AG09319 (cell line): Measurements from ENCODE around the gene KHSRP.

Experiments
- DNase-seq: peaks from one replicate; pipeline ENCODE4 v3.0.0-alpha.2; 2010; ENCODE audit warnings: low read depth; ENCODE audit errors: extremely low read depth
- TF ChIP-seq, protein P1 (sequence below): IDR thresholded peaks from 2 replicates; pipeline ENCODE4 v1.5.1; 2011; ENCODE audit warnings: low read depth, mild to moderate bottlenecking, inconsistent platforms, low read length, moderate library complexity

Gene KHSRP, protein sequence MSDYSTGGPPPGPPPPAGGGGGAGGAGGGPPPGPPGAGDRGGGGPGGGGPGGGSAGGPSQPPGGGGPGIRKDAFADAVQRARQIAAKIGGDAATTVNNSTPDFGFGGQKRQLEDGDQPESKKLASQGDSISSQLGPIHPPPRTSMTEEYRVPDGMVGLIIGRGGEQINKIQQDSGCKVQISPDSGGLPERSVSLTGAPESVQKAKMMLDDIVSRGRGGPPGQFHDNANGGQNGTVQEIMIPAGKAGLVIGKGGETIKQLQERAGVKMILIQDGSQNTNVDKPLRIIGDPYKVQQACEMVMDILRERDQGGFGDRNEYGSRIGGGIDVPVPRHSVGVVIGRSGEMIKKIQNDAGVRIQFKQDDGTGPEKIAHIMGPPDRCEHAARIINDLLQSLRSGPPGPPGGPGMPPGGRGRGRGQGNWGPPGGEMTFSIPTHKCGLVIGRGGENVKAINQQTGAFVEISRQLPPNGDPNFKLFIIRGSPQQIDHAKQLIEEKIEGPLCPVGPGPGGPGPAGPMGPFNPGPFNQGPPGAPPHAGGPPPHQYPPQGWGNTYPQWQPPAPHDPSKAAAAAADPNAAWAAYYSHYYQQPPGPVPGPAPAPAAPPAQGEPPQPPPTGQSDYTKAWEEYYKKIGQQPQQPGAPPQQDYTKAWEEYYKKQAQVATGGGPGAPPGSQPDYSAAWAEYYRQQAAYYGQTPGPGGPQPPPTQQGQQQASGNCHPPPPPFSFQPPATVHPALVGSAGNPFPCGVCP

DNA sequence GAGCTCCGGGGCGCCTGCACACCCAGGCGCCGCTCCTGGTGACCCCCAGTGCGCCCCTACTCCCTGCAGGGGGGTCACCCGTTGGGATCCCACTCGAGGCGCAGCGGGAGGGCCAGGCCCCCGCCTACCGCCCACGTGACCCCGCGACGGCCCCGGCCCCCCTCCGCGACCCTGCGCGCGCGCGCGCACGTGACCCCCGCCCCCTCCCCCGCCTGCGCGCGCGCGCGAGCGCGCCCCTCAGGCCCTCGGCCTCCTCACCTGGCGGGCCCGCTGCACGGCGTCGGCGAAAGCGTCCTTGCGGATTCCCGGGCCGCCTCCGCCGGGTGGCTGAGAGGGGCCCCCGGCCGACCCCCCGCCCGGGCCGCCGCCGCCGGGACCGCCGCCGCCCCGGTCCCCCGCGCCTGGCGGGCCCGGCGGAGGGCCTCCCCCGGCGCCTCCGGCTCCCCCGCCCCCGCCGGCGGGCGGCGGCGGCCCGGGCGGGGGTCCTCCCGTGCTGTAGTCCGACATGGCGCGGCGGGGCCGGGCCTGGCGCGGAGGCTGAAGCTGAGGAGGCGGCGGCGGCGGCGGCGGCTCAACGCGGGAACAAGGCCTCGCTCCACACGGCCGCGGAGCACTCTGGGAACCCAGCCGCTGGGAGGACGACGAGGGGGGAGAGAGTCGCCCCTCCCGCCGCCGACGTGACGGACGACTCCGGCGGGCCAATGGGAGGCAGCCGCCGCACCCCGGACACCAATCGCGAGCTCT is at the start of gene KHSRP:
Gene KHSRP (minus strand): TSS at position 617 of the 744 bp plus-strand sequence. CDS start 110 bp downstream, at position 507.
- DNase-seq, result no peak
- TF ChIP-seq, protein P1, sequence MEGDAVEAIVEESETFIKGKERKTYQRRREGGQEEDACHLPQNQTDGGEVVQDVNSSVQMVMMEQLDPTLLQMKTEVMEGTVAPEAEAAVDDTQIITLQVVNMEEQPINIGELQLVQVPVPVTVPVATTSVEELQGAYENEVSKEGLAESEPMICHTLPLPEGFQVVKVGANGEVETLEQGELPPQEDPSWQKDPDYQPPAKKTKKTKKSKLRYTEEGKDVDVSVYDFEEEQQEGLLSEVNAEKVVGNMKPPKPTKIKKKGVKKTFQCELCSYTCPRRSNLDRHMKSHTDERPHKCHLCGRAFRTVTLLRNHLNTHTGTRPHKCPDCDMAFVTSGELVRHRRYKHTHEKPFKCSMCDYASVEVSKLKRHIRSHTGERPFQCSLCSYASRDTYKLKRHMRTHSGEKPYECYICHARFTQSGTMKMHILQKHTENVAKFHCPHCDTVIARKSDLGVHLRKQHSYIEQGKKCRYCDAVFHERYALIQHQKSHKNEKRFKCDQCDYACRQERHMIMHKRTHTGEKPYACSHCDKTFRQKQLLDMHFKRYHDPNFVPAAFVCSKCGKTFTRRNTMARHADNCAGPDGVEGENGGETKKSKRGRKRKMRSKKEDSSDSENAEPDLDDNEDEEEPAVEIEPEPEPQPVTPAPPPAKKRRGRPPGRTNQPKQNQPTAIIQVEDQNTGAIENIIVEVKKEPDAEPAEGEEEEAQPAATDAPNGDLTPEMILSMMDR, result no peak

DNA sequence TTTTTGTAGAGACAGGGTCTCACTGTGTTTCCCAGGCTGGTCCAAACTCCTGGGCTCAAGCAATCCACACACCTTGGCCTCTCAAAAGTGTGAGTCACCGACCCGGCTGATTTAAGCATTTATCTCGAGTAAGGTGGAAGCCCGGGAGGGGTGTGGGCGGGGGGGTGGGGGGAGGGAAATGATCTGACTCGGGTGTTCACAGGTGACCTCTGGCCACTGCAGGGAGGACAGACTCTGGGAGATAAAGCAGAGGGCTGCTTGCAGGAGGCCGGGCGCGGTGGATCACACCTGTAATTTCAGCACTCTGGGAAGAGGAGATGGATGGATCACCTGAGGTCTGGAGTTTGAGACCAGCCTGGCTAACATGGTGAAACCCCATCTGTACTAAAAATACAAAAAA is 49.0 kb upstream of the KHSRP start:
- DNase-seq, result no peak
- TF ChIP-seq, protein P1, result no peak

DNA sequence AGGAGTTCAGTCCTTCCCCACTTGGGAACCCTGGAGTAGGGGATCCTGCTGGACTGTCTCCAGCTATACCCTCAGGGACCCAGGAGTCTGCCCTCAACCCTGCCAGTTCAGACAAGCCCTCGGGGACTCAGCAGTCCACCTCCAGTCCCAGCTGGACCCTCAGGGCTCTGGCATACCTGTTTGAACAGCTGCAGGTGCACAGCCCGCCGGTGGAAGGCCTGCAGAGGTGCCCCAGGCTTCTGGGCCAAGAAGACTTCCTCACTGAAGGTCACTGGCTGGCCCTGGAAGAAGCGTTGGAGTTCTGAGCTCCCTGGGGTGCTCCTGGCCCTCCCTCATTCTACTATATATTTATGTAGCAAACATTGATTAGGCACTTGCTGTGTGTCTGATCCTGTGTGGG is 48.1 kb upstream of the KHSRP start:
- no peak for DNase-seq
- TF ChIP-seq, protein P1, result no peak

DNA sequence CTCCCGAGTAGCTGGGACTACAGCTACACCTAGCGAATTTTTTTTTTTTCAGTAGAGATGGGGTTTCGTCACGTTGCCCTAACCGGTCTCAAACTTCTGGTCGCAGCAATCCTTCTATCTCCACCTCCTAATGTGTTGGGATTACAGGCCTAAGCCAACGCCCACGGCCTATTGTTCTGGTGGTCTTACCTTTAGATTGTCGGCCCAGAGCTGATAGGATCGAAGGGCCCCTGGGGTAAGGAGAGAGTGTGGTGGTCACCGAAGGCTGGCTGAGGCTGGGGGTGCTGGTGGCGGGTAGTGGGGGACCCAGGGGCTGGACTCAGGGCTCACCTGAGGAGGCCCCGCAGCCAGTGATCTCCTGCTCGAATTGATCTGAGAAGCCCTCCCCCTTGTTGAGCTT is 46.5 kb upstream of the KHSRP start:
- DNase-seq, result no peak
- TF ChIP-seq, protein P1, result no peak

DNA sequence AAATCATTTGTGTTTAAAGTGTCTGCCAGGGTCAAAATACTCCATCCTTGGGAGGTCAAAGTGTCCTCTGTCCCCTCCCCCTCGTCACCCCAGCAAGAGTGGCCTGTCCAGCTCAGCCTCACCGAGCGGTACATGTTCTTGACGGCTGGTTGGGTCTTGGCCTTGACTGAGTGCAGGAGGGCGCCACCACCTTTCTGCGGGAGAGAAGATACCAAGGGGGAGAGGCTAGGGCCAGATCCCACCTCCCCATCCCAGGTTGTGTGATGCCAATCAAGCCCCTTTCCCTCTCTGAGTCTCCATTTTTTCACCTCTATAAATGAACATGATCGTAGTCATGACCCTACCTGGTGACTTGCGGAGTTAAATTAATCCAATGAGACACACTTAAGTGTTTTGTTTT is 45.6 kb upstream of the KHSRP start:
- TF ChIP-seq, protein P1, result no peak
- DNase-seq, result no peak

DNA sequence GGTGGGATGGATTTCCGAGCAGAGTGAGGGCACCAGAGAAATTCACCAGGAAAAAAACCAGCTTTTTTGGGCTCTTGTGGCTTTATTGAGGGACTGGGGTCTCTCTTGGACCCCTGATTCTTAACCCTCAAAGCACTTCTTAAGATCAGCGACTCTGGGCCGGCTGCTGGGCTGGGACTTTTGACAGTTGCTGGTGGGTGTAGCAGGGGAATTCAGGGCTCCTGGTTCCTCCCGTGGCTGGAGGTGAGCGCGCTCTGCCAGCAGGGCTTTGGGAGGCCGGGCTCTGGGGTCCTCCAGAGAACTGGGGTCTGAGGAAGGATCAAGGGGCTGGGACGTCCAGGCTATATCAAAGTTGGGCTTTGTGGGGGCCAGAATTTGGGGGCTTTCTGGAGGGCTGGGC is 42.8 kb upstream of the KHSRP start:
- TF ChIP-seq, protein P1, result no peak
- no peak for DNase-seq
